NCI-H187 treated with DMSO at 0.1 percent for 48 hours (cell line): ENCODE results near the gene GALR2.

Experiments
- DNase-seq: peaks from one replicate; lab custom pipeline; 2025; lab: John Stamatoyannopoulos, UW

Gene GALR2

DNA sequence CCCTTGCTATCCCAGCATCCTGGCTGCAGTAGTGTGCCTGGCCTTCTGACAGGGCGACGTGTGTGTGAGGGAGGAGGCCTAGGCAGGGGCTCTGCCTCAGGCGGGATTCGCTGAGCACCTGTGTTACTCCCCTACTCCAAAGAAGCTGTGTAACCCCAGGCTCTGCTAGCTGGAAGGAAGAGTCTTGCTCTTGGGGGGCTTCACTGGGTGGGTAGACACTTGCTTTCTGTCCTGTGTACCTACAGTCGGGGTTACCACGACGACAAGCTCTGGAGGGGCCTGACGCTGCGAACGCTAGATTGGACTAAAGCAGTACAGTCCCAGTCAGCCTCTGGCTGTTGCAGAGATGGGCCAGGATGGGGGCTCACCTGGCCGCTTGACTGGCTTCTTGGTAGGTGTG lies 19.5 kb downstream of the GALR2 start:
- DNase-seq: no peak

DNA sequence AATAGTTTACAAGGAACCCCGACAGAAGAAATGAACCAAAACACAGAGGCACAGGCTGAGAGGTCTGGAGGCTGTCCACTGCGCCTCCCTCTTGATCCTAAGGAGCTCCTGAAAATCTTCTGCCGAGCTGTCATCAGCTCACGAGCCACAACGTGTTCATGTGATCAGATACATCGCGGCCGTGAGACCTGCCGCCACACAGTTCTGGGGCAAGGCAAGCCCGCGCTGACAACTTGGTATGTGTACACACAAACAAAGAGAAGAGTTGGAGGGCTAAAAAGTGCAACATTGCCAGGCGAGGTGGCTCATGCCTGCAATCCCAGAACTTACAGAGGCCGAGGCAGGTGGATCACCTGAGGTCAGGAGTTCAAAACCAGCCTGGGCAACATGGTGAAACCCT lies 21.4 kb downstream of the GALR2 start:
- DNase-seq: no peak

DNA sequence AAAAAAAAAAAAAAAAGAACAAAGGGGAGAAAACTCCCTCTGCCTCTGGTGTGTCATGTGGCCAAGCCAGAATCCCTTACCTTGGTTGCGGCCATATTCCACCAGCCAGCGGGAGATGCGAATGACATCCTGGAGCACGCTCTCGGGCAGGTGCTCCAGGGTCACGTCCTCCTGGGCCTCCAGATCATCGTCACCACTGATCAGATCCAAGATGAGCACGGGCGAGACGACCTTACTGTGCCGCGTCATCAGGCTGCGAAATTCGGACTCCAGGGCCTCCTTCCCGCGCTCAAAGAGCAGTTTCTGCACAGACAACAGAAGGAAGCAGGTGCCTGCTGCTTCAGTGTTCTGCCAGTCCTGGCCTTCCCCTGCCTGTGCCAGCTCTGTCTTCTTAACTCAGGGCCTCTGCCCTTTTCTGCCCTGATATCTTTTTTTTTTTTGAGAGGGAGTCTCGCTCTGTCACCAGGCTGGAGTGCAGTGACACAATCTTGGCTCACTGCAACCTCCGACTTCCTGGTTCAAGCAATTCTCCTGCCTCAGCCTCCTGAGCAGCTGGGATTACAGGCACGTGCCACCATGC lies 23.2 kb downstream of the GALR2 start:
- DNase-seq: no peak

DNA sequence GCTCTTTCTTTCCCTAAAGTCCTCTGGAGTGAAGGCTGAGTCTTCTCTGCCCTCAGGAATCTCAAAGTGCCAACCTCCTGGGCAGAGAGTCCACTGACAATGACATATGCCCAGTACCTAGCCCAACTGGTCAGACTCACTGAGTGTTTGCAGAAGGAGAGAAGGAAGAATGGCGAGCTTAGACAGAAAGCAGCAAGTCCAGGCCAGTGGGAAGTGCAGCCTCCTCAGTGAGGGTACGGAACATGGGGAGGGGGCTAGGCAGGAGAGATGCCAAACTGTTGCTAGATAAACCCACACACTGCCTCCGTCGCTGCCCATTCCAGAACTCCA lies 28.3 kb downstream of the GALR2 start:
- no peak for DNase-seq

DNA sequence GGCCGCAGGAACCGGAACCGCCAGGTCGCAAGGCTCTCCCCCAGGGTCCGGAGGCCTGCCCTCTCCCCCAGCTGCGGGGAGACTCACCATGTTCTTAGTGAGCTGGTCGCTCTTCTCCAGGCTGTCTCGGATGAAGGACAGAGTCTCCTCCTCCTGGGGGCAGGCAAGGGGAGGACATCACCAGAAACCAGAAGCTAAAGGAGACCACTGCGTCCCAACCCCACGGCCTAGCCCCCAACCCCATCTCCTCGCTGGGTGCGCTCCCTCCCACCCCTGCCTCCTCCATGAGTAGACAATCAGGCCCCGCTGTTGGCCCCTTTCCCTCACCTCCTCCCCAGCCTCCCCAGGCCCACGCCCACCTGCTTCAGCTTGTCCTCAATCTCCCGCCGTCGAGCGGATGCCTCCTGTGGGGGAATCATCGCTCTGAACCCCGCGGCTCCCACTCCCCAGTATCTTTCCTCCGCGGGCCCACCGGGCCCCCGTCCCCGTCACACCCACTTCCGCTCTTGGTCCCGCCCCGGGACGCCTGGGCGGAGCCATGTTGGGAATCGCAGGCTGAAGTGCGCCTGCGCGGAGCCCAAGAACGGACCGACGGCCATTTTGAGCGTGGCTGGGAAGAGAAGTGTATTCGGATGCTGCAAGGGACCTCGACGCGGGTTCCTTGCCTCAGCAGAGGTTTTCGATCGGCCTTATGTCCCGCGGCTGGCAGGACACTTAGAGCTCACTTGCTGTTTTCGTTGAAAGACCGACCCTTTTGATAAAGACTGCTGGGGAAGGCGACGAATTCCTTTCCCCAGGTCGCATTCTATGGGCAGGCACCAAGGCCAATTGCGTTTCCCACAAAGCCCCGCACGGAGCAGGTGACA lies 28.9 kb downstream of the GALR2 start, which contains the start of gene EXOC7:
EXOC7 (minus strand) TSS at position 514 of the 866 bp plus-strand sequence; CDS start at position 419, 95 bp downstream.
- peak; percentile 53 for DNase-seq

DNA sequence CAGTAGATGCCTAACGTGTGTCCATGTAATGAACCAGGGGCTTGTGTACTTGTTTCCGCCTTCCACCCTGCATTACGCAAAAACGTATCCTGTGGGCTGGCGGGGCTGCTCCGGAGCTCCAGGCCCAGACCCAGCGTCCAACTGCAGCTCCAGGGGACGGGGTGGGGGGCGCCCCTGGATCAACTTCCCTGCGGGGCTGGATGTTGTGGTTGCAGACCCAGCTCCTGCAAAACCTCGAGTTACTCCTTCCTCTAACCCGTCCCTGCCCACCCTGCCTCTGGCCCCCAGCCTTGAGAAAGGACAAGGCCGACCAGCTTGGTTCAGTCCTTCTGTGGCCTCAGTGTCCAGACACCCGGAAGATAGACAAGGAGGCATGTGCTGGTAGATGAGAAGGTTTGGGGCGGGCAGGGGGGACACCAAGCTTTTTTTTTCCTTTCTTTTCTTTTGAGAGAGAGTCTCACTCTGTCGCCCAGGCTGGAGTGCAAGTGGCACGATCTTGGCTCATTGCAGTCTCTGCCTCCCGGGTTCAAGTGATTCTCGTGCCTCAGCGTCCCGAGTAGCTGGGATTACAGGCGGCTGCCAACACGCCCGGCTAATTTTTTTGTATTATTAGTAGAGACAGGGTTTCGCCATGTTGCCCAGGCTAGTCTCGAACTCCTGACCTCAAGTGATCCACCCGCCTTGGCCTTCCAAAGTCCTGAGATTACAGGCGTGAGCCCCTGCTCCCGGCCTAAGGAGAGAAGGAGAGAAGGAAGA lies 29.7 kb downstream of the GALR2 start:
- DNase-seq: no peak

DNA sequence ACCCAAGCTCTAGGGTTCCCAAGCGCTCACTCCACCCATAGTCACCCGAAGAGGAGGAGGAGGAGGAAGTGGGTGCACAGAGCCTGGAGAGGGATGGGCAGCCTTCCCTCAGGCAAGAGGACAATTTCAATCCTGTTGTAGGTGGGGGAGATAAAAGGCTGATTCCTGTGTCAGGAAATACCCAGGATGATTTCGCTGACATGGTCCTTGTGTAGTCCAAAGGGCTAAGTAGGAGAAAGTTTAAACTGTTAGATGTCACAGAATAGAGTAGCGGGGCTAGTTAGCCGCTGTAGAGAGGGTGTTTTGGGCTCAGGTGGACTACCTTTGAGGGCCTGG lies 30.3 kb downstream of the GALR2 start:
- no peak for DNase-seq

DNA sequence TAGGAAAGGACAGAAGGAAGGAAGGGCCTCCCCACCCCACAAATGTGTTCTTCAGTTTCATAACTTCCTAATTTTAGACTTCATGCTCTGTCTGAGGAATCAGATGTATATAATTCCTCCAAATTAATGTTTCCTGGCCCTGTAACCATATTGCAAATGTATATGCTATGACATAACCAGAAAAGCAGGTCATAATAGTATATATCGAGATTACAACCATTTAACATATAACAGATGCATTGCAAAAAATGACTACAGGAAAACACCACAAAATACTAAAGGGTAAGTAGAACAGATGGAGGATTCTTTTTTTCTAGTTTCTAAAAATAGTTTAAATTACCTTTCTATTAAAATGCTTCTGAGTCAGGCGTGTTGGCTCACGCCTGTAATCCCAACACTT lies 32.1 kb downstream of the GALR2 start:
- no peak for DNase-seq

DNA sequence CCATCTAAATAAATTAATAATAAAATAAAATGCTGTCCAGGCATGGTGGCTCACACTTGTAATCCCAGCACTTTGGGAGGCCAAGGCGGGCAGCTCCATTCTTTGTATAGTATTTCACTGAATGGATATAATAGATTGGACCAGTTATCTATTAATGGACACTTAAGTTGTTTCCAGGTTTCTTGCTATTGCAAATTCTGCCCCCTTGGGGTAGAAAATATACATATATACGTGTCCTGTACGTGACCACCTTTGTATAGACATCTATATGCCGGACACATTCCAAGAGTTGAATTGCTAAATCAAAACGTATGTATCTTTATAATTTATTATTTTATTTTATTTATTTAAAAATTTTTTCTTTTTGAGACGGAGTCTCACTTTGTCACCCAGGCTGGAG lies 32.9 kb downstream of the GALR2 start:
- DNase-seq: no peak

DNA sequence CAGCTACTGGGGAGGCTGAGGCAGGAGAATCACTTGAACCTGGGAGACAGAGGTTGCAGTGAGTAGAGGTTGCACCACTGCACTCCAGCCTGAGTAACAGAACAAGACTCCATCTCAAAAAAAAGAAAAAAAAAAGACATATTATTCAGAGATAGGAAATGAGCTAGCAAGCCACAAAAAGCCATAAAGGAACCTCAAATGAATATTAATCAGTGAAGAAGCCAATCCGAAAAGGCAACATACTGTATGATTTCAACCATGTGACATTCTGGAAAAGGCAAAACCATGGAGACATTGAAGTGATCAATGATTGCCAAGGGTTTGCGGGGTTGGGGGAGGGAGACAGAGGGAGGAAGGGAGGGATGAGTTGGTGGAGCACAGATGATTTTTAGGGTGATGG lies 37.4 kb downstream of the GALR2 start:
- no peak for DNase-seq

DNA sequence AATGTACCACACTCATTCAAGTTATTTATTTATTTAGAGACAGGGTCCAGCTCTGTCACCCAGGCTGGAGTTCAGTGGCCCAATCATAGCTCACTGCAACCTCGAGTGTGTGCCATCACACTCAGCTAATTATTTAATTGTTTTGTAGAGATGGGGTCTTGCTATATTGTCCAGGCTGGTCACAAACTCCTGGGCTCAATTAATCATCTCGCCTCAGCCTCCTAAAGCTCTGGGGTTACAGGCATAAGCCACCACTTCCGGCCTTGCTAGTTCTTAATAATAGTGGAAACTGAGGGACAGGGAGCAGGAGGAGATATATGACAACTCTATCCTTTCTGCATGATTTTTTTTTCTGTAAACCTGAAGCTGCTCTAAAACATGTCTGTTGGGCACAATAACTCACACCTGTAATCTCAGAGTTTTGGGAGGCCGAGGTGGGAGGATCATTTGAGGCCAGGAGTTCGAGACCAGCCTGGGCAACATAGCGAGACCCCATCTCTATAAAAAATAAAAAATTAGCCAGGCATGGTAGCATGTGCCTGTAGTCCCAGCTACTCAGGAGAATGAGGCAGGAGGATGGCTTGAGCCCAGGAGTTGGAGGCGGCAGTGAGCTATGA lies 40.7 kb downstream of the GALR2 start:
- no peak for DNase-seq

DNA sequence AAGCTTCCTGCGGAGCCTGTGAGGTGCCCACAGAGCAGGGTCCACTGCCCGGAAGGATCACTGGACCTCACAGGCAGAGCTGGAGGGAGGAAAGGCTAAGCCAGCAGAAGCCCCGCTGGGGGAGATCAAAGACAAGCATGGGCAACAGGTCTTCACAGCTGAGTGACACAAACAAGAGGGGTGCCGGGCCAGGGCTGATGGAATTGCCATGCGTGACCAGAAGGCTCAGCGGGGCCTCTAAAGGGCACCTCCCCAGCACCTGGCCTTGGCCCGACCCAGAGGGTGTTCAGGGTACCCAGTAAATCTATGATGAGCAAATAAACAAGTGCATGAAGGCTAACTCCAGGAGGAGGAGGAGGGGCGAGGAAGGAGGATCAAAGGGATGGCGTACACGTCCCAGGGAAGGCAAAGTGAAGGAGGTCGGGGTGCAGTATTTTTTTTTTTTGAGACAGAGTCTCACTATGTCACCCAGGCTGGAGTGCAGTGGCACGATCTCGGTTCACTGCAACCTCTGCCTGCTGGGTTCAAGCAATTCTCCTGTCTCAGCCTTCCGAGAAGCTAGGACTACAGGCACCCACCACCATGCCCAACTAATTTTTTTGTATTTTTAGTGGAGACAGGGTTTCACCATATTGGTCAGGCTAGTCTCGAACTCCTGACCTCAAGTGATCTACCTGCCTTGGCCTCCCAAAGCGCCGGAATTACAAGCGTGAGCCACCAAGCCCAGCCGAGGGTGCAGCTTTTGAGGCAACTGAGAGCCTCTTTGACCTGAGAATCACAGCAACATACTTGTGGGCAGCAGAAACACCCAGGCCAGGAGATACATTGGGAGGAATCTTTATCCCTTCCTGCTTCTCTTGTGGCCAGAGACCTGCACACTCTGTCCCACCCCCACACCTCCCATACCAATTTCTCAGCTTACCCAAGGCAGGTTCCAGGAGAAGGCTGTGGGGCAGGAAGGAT lies 45.1 kb downstream of the GALR2 start:
- no peak for DNase-seq

DNA sequence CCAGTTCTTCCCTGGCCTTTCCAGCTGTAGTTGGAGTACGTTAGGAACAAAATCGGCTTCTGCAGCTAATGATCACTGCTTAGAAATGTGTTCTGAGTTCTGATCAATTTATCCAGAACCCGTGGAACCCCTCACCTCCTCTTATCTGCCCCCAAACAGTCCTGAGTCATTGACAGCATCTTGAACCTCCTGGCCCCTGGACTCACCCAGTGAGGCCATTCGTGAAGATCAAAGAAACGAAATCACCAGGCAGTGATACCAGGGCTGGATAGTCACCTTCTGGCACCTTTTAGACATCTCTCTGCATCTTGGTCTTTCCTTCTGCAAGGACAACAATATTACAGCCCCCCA lies 46.1 kb downstream of the GALR2 start:
- DNase-seq: no peak

DNA sequence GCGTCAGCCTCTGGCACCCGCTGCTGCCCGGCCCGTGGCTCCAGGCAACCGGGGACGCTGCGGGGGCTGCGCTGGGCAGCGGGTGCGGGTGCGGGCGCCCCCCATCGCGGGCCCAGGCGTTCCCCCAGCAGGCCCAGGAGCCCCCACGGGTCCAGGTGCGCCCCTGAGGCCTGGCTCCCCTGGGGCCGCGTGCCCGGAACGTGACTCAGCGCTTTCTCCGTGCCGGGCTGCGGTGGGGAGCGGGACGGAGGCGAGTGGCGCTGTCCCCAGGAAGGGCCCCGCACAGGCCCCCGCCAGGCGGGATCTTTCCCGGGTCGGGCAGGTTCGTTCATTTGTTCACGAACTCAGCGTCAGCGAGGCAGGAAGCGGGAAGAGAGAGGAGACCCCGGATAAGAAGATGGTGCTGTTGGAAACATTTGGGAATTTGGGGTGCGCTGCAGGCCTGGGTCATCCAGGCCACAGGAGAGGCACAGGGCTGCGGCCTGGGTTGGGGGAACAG lies 47.4 kb downstream of the GALR2 start:
- DNase-seq: no peak

DNA sequence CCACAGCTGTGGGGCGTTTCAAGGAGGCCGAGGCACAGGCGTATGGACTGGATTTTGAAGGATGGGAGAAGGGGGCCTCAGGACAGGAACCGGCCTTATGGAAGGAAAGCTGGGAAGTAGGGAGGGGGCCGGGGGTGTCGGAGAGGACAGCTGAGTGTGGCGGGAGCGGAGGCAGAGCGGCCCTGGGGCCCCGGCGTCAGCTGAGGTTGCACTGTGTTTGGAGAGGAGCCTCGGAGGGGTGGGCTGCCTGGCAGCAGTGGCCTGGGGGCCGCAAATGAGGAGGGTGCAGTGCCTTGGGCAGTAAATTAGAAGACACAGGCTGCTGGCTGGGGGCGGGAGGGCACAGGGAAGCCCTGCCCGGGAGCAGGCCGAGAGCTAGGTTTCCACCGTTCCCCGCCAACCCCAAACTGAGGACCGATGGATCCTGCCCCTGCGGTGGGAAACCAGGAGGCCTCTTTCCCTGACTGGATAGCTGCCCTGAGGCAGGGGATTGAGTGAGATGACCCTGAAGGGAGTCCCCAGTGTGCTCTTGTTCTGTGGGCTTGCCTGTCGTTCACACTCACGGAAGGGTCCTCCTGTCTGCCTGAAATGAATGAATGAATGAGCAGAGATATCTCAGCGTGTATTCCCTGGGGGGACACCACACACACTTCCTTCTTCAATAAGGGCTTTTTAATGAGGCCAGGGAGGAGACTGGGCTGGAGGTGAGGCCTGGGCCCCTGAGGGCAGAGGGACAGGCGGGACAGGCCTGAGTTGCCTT lies 48.0 kb downstream of the GALR2 start:
- DNase-seq: no peak

DNA sequence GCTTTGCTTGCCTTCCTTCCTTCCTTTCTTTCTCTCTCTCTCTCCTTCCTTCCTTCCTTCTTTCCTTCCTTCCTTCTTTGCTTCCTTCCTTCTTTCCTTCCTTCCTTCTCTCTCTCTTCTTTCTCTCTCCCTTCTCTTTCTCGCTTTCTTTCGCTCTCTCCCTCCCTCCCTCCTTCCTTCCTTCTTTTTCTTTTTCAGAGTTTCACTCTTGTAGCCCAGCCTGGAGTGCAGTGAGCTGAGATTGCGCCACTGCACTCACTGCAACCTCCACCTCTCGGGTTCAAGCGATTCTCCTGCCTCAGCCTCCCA lies 48.6 kb downstream of the GALR2 start:
- no peak for DNase-seq

DNA sequence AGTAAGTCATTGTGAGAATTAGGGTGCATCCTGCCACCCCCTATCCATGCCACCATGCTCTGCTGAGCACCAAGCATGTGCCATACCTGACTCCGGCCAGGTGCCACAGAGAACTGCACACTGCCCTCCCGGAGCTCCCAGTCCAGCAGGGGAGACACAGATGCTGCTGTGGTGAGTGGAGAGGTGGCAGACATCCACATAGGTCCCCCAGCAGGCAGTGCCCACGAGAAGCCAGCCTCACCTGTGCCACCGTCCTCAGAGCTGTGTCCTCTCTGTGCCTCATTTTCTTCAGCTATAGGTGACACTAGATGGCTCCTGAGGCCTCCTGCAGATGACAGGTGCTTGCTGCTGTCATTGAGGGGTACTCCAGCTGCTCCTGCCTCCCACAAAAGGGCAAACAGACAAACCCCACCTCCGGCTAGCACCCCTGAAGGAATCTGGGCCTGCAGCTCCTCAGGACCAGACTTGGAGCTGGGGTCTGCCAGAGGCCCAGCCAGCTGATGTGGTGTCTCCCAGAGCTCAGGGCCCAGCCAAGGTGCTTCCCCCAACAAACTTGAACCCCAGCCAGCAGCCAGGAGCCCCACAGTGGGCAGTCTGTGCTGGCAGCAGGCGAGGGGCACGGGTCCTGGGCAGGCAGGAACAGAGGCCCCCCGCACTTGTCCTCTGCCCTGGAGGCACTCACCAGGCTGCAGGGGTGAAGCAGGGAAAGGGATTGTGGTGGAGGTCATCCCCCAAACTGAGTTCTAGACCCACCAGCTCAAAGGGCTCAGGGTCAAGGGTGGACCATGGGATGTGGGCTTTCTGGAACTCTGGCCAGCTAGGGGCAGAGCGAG lies 49.4 kb downstream of the GALR2 start:
- no peak for DNase-seq

DNA sequence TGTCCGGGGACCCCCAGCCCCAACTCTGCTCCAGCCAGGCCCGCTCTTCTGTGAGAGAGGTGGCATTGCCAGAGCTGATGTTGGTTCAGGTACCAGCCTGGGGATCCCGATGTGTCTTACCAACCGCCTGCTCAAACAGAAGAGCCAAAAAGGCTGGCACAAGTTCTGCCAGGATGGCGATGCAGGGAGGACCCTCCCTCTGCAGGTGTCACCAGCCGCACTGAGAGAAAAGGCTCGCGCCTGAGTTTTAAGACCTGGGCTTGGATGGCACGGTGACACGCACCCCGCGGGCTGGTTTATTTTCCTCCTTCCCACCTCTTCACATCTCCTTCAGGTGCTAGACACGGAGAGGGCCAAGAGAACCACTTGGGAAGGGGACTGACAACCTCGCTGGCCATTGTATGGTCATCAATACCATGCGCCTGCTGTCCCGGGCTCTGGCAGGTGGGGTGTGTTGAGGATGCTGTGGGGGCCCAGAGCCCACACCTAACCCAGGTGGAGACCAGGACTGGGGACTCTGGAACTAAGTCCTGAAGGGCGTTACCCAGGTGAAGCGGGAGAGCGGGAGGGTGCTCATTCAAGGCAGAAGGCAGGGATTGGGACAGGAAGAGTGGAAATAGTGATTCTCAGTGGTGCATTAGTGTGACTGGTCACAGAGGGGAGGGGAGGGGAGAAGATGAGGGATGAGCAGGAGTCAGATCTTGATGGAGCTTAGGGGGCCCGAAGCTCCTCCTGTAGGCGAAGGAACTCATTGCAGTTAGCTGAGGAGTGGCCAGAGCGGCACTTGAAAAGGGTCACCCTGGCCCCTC lies 50.2 kb downstream of the GALR2 start:
- DNase-seq: no peak

DNA sequence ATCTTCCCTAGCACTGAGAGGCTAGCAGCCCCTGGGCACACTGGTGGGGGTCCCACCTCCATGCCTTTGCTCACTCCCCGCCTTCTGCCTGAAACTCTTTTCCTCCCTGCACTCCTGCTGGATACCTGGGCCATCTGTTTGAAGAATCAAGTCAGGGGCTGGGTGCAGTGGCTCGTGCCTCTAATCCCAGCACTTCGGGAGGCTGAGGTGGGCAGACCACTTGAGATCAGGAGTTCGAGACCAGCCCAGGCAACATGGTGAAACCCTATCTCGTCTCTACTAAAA lies 50.8 kb downstream of the GALR2 start:
- no peak for DNase-seq
